GM18498 (cell line): ENCODE measurements around the gene SHISA4.

Experiments
- ATAC-seq: cut with Tn5 transposase; IDR thresholded peaks from one replicate; pipeline ENCODE4 v1.9.1; 2021; ENCODE audit warnings: mild to moderate bottlenecking, moderate library complexity; ENCODE audit not compliant: unreplicated experiment

SHISA4 gene

GRCh38 chr1:201880928-201881571 lies 7.6 kb upstream of the SHISA4 start:
- ATAC-seq, result no peak

GRCh38 chr1:201881617-201882016 lies 7.1 kb upstream of the SHISA4 start:
- no peak for ATAC-seq

- ATAC-seq, result no peak
Measured at GRCh38 chr1:201882665-201883132, 6.0 kb upstream of the SHISA4 start.

GRCh38 chr1:201883266-201883665 lies 5.4 kb upstream of the SHISA4 start:
- ATAC-seq, result no peak

- no peak for ATAC-seq
Measured at GRCh38 chr1:201883786-201884185, 4.9 kb upstream of the SHISA4 start.

- no peak for ATAC-seq
Measured at GRCh38 chr1:201884425-201884824, 4.3 kb upstream of the SHISA4 start.

GRCh38 chr1:201885531-201886075 lies 3.1 kb upstream of the SHISA4 start:
- ATAC-seq, result no peak

- no peak for ATAC-seq
Measured at GRCh38 chr1:201886103-201886885, 2.4 kb upstream of the SHISA4 start.

- ATAC-seq, result no peak
Measured at GRCh38 chr1:201887116-201887866, 1.4 kb upstream of the SHISA4 start.

GRCh38 chr1:201889090-201889968 lies 631 bp downstream of the SHISA4 start:
- no peak for ATAC-seq

- ATAC-seq, result no peak
Measured at GRCh38 chr1:201890223-201890622, 1.5 kb downstream of the SHISA4 start.

- no peak for ATAC-seq
Measured at GRCh38 chr1:201890806-201891450, 2.2 kb downstream of the SHISA4 start.

- no peak for ATAC-seq
Measured at GRCh38 chr1:201891451-201892045, 2.9 kb downstream of the SHISA4 start.

GRCh38 chr1:201892211-201892610 lies 3.5 kb downstream of the SHISA4 start:
- ATAC-seq, result no peak

- ATAC-seq, result no peak
Measured at GRCh38 chr1:201893431-201893830, 4.7 kb downstream of the SHISA4 start.

- no peak for ATAC-seq
Measured at GRCh38 chr1:201894343-201895119, 5.8 kb downstream of the SHISA4 start.

GRCh38 chr1:201895120-201895665 lies 6.5 kb downstream of the SHISA4 start:
- no peak for ATAC-seq
